ENCODE measurements around the gene STK11. TPM values are rescaled to one million over a fixed set of nuclear protein-coding genes. Genes with fewer than 3 reads are reported as not detected.

The STK11 gene
- total RNA-seq, 1 donor from 2014 or later, result 49.7 TPM

- intact Hi-C loops (cut with DNase I), result loop anchor here (5.0 kb wide), 3 partner anchors 82 to 107 kb away; partner anchors contain the start of gene NDUFS7
- no peak for DNase-seq (ENCODE audit: low spot score)
Observed at GRCh38 chr19:1274852-1275259, 69.3 kb downstream of the STK11 start.

- DNase-seq (ENCODE audit: low spot score), result peak; percentile 96
- intact Hi-C loops (cut with DNase I), result loop anchor here (5.0 kb wide), 2 partner anchors 82 to 97 kb away; no protein-coding TSS in a partner anchor
Observed at GRCh38 chr19:1275260-1275975, 69.8 kb downstream of the STK11 start, which contains the start of gene FAM174C. Gene FAM174C (plus strand): TSS chr19:1275530. CDS start chr19:1275550, 20 bp downstream.

- no peak for DNase-seq (ENCODE audit: low spot score)
- intact Hi-C loops (cut with DNase I), result loop anchor here (5.0 kb wide), 2 partner anchors 81 to 96 kb away; no protein-coding TSS in a partner anchor
Observed at GRCh38 chr19:1275976-1276627, 70.5 kb downstream of the STK11 start.

- intact Hi-C loops (cut with DNase I), result loop anchor here (5.0 kb wide), 2 partner anchors 81 to 96 kb away; no protein-coding TSS in a partner anchor
Observed at GRCh38 chr19:1276628-1277022, 71.0 kb downstream of the STK11 start.

GRCh38 chr19:1277061-1277460, 71.5 kb downstream of the STK11 start:
- DNase-seq (ENCODE audit: low spot score), result no peak
- intact Hi-C loops (cut with DNase I), result loop anchor here (5.0 kb wide), 2 partner anchors 80 to 95 kb away; no protein-coding TSS in a partner anchor

More at GRCh38 chr19:1276628-1277022, 71.0 kb downstream of the STK11 start:
- no peak for DNase-seq (ENCODE audit: low spot score)

Other genes with a start within 250 kb of the STK11 start
- gene WDR18, start 221.4 kb upstream of the STK11 start, total RNA-seq, result 17.6 TPM
- gene GRIN3B, start 205.4 kb upstream of the STK11 start, total RNA-seq, result not detected
- 125 TPM for gene TMEM259, start 184.7 kb upstream of the STK11 start, total RNA-seq
- not detected for gene RNU6-2, start 184.3 kb upstream of the STK11 start, total RNA-seq
- gene CNN2, start 179.2 kb upstream of the STK11 start, total RNA-seq, result 44.8 TPM
- gene ABCA7, start 165.7 kb upstream of the STK11 start, total RNA-seq, result 10.5 TPM
- gene ARHGAP45, start 138.6 kb upstream of the STK11 start, total RNA-seq, result 3.7 TPM
- 125 TPM for gene POLR2E, start 110.4 kb upstream of the STK11 start, total RNA-seq
- 243 TPM for gene GPX4, start 101.8 kb upstream of the STK11 start, total RNA-seq
- gene SBNO2, start 31.5 kb upstream of the STK11 start, total RNA-seq, result 37.3 TPM
- 1.9 TPM for gene CBARP, start 32.2 kb downstream of the STK11 start, total RNA-seq
- gene ATP5F1D, start 36.0 kb downstream of the STK11 start, total RNA-seq, result 486 TPM
- gene MIDN, start 42.8 kb downstream of the STK11 start, total RNA-seq, result 97.5 TPM
- 318 TPM for gene CIRBP, start 63.6 kb downstream of the STK11 start, total RNA-seq
- gene FAM174C, start 69.8 kb downstream of the STK11 start, total RNA-seq, result 20.0 TPM
- not detected for gene EFNA2, start 80.1 kb downstream of the STK11 start, total RNA-seq
- 233 TPM for gene NDUFS7, start 178.1 kb downstream of the STK11 start, total RNA-seq
- 51.6 TPM for gene GAMT, start 195.8 kb downstream of the STK11 start, total RNA-seq
- 81.2 TPM for gene DAZAP1, start 201.8 kb downstream of the STK11 start, total RNA-seq
- gene RPS15, start 232.6 kb downstream of the STK11 start, total RNA-seq, result 479 TPM
- 0.08 TPM for gene APC2, start 244.3 kb downstream of the STK11 start, total RNA-seq

Measured in cardiac septum (tissue), 1 donor.